HG02571 (cell line): Measurements from ENCODE around the gene KIF23.

Source experiments
- ATAC-seq: cut with Tn5 transposase; IDR thresholded peaks from one replicate; pipeline ENCODE4 v1.9.1; 2021; ENCODE audit warnings: mild to moderate bottlenecking, moderate library complexity; ENCODE audit not compliant: unreplicated experiment

The KIF23 gene

DNA sequence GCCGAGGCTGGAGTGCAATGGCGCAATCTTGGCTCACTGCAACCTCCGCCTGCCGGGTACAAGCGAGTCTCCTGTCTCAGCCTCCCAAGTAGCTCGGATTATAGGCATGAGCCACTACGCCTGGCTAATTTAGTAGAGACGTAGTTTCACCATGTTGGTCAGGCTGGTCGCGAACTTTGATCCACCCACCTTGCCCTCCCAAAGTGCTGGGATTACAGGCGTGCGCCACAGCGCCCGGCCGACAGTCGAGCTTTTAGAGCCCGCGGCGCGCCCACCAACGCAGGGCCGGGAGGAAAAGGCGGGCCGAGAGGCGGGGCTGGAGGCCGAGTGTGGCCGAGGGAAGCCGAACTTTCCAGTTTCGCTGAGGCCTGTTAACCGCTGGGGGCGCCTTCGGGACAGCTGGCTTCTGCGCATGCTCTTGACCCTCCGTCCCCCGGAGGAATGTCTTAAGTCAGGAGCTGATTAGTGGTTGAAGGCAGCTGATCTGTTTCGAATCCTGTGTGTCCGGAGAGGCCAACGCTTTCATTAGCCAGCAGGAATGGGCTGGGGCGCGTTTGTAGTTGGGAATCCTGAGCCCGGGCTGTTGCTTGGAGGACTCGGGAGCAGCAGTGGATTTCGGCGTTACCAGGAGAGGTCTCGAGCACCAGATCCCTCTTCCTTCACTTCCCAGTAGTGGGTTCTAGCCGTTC lies 48.5 kb downstream of the KIF23 start:
- ATAC-seq, result peak; percentile 87

DNA sequence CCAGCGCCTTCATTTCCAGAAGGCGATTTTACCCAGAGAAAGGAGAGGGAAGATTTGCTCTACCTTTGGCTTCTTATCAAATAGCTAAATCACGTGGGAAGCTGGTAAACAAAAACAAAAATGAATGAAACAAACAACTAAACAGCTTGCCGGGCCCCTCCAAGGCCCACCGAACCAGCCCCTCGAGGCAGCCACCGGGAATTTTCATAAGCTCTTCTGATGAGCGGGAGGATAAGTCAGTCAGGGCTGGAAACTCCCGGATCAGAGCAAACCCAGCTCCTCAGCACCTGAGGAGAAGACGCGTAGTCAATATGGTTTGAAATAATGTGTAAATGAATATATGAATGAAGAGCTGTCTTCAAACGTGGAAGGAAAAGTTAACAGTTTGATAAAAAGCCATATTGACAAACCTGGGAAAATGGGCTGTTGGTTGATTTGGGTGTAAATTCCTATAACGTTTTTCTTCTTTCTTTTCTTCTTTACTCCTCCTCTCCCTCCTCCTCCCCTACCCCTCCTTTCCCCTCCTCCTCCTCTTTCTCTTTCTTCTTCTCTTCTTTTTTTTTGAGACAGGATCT lies 49.1 kb downstream of the KIF23 start:
- no peak for ATAC-seq

DNA sequence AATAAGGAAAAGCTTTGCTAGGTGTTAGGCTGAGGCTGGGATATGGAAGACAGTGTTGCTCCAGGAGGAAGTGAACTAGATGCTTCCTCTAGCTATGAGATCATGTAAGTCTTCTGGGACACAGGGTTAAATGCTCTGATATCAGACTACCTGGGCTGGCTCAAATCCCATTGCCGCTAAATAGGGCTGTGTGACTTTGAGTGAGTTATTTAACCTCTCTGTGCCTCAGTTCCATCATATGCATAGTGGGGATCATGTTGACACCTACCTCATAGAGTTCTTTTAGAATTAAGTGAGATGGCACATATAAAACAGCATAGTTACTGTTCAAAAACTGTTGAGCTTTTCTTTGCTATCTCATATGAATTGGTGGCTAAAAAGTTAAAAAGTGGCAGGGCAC lies 51.1 kb downstream of the KIF23 start:
- no peak for ATAC-seq

DNA sequence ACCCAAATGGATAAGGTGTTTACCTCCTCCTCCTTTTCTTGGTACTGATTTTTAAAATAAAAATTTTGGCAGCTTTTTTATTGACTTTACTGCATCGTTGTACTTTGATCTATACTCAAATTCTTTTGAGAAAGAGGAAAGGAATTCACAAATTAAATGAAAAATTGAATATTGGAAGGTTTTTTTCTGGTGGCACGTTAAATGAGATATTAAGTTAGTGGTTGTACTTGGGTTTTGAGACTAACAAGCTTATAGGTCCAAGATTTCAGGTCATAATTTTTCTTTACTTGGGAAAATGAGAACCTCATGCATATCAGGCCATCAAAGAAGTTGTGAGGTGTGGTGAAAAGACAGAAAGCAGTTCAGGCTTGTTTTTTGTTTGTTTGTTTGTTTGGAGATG lies 52.6 kb downstream of the KIF23 start:
- no peak for ATAC-seq

DNA sequence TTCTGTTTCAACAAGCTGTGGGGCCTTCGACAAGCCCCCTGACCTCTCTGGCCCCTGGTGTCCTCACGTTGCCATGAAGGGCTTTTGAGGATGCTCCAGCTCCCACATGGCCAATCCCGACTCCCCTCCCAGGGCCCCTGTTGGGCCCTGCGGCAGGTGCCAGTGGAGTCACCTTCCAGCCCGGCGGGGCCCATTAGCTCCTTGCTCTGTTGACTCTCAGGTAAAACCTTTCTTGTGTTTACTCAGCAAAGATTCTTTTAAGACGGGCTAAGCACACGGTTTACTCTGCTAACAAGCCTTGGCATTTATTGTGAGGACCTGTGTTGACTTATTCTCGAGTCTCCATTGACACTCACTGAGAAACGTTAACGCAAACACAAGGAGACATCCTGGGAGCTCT lies 53.5 kb downstream of the KIF23 start:
- ATAC-seq, result no peak

DNA sequence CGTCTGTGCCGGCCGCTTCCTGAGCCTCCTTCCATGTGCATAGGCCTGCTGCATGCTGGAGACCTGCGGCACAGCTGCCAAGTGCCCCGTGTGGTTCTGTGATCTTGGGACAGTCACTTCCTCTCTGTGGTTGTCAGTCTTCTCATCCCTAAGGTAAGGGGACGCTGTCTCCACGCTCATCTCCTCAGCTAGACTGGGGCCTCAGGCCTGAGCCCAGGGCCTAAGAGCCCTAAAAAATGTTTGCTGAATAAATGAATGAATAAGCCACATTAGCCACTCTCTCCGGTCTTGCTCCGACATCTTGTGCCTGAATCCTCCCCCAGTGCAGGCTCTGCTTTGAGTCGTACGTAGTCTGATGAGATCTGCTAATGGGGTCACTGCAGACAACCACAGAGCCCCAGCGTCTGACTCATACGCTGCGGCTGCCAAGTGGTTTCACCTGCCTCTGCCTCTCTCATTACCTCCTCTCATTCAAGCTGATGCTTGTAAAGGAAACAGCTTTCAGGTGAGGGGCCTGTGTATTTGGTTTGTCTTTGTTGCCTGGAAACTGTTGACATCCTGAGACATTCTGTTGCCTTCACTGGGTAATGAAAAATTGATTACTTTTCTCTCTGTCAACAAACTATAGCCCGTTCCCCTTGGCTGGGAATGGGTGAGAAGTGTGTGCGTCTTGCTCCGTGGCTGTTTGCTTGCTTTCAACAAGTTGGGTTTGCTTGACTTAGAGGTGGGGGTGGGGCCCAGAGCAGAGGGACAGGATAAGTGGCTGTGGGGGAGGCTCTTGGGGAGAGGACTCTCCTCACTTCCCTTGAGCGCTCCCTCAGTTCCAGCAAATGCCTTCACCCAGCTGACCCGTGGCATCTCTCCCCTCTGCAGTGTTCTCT lies 54.3 kb downstream of the KIF23 start:
- no peak for ATAC-seq

DNA sequence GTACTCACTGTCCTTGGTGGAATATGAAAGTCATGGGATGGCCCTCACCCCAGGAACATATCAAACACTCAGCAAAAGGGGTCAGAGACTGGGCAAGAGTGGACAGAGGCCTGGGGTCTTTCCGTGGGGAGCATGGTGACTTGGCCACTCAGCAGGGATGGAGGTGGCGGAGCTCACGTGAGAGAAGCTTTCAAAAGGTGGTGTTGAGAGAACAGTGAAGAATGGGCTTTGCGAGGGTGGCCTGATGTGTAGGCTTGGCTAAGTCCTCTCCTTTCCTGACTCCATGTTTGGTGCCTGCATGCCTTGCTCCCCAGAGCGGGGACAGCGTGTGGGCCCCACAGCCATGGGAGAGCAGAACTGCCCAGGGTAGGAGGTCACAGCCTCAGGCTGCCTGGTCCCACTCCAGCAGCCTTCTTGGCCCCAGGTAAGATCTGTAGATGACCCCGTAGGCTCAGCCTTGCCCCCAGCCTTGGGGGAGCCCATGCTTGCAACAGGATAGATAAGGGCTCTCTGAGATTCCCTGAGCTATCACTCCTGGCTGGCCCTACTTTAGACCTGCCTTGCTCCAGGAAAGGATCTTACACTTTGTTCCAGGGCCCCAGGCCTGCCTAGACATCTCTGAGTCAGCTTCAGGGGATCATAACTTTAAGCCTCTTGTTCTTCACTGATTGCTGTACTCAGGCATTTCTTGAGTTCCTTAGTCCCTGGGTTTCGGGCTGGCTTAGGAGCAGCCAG lies 55.5 kb downstream of the KIF23 start:
- no peak for ATAC-seq

DNA sequence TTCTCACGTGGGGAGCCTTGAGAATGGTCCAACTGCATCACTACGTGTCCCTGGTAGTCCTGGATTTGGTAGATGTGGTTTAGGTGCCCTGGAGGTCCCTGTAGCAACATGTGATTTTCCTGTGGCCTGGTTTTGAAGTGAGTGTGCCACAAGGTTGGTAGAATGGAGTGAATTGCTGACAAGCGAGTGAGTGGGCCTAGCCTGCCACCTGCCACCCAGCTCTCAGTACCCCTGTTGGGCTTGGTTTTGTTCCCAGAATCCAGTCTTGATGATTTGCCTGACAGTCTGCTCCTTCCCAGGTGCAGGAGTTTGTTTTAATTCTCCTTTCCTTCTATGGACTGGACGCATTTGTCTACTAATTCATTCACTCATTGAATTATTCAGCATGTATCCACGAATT lies 57.9 kb downstream of the KIF23 start:
- no peak for ATAC-seq

DNA sequence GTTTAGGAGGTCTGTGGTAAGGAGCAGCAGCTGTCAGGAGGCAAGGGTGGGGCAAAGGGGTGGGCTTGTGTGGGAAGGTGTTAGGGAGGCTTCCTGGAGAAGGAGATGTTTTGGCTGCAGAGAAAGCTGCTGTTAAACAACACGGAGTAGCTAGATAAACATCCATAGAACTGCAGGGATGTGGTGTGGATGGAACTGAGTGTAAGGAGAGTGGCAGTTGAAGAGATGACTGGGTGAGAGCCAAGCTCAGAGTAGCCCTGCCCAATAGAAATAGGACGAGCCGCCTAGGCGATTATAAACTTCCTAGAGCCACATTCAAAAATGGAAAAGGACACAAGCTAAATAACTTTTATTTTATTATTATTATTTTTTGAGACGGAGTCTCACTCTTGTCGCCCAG lies 58.4 kb downstream of the KIF23 start:
- ATAC-seq, result no peak

DNA sequence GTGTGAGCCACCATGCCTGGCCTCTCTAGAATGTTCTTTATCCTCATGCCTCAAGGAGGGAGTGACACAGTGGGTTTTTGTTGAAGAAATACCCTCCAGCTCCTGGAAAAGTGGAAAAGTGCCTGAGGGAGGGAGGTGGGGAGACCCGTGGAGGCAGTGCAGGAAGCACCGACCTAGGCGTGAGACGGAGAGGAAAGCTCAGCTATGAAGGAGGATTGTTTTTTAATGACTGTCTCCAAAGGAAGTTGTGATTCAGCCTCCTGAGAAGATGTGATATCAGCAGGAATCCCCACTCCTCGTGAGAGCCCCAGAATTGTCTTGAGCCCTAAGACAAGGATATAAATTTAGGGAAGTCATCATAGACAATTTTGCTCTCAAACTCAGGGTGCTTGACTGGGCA lies 60.1 kb downstream of the KIF23 start:
- ATAC-seq, result no peak

DNA sequence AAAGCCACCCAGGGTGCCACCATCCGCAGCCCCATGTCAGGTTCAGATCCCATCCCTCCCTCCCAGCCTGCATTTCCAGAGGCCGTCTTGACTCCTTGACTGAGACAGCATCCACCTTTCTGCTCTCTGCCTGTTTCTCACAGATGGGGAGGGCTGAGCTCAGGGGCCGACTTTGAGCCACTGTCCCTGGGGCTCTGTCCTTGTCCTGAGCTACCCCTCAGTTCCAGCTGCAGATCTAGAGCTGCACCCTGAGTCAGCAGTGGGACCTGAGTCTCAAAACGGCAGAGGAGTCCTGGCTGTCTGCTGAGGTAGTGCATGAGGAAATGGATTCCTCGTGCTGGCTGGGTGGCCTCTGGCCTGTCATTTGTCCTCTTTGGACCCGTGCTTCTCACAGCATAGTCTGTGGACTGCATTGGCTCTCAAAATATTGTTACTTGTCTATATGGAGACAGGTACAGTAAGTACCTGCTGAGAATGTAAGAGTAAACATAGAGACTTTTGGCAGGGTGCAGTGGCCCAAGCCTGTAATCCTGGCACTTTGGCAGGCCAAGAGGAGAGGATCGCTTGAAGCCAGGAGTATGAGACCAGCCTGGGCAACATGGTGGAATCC lies 60.8 kb downstream of the KIF23 start:
- no peak for ATAC-seq

DNA sequence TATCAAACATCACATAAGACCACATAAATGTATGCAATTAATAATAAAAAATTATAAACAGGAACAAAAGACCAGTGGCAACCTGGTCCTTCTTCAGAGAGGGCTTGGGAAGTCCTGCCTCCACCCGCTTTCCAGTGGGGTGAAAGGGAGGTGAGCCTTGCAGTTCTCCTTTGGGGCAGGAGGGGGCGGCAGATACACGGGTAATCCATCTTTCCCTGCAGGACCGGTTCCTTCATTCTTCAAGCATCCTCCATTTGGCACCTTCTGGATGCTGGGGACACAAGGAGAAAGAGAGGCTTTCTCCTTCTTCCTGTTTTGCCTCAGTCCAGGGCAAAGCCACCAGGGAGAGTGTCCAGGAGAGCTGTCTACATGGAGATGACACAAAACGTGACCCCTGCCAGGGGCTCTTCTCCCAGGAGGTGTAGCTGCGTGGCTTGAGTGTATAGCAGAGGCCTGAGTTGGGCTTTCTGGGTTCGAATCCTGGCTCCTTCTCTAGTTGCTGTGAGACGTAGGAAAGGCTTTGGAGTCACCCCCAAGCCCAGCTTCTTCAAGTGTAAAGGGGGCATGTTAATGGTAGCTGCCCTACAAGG lies 61.7 kb downstream of the KIF23 start:
- ATAC-seq, result no peak

DNA sequence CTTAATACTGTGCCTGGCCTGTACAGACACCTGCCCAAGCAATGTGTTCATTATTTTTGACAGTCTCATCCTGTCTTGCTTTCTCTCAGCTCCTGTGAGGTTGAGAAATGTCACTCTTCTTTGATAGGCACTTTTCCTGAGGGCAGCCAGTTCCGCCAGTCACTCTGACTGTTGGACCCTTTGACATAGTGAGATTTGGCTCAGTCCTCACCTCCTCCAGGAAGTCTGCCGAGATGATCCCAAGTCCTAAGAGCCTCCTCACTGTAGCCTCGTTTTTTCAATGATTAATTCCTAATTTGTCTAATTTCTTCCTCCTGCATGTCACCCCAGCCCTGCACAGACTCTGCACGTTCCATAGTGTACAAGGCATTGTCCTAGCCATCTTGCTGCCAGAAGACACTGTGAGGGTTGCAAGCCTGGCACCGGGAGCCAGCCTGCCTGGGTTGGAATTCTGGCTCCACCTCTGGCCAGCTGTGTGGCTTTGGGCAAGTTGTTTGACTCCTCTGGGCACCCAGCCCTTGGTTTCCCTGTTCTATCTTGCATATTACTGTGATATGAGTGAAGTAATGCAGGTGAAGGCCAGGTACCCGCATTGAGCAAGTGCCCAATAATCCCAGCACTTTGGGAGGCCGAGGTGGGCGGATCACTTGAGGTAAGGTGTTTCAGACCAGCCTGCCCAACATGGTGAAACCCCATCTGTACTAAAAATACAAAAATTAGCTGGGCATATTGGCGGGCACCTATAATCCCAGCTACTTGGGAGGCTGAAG lies 62.7 kb downstream of the KIF23 start:
- ATAC-seq, result no peak

DNA sequence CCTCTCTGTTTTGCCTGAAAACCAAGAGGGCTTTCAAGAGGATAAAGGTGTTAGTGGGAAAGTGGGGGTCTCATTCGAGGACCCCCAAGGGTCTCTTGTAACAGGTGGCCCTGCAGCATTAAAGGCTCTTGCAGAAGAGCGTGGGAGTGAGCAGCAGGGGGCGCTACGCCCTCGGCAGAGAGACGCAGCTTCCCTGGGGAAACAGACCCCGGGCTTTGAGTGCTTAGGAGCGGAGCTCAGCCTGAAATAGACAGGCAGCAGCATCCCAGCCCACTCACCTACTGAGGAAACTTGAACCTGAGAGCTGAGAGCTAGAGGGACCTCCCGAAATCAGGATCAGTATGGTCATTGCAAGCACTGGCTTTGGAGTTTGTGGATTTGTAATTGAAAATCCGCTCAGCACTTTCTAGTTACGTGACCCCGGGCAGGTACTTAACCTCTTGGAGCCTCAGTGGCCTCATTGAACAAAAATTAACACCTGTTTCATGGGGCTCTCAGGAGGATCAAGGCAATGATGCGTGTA lies 64.2 kb downstream of the KIF23 start:
- ATAC-seq, result no peak

DNA sequence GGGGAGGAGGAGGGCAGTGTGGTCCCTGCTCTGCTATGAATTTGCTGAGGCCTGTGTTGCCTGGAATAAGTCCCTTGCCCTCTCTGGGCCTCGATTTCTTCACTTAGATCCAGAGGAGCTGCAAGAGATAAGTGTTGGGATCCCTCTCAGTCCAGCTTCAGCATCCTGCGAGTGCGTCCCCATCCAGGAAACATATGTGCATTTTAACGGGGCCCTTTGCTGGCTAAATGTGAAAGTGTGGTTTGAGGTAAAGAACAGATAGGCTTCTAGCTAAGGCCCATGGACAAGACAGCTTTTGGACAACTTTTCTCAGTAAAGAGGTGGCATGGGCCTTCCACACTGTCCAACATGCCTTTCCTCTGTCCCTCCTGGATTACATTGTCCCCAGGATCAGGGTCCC lies 64.9 kb downstream of the KIF23 start:
- no peak for ATAC-seq

DNA sequence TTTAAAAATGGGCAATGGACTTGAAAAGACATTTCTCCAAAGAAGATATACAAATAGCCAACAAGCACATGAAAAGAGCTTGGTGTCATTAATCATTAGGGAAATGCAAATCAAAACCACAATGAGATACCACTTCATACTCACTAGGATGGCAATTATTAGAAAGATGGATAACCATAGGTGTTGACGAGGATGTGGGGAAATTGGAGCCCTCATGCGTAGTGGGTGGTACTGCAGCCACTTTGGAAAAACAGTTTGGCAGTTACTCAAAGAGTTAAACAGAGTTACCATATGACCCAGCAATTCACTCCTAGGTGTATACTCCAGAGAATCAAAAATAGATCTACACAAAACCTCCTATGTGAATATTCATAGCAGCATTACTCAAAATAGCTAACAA lies 65.8 kb downstream of the KIF23 start:
- no peak for ATAC-seq

DNA sequence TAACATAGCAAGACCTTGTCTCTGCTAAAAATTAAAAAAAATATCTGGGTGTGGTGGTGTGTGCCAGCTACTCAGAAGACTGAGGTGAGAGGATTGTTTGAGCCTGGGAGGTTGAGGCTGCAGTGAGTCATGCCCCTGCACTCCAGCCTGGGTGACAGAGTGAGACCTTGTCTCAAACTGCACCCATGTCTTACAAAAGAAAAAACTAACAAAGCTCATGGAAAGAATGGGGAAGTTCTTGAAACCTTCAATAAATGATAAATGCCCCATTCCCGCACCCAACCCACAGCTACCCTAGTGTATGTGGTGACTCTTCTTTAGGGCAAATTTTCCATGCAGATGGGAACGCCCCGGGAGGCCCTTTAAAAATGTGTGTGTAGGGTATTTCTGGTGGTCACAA lies 66.8 kb downstream of the KIF23 start:
- no peak for ATAC-seq

DNA sequence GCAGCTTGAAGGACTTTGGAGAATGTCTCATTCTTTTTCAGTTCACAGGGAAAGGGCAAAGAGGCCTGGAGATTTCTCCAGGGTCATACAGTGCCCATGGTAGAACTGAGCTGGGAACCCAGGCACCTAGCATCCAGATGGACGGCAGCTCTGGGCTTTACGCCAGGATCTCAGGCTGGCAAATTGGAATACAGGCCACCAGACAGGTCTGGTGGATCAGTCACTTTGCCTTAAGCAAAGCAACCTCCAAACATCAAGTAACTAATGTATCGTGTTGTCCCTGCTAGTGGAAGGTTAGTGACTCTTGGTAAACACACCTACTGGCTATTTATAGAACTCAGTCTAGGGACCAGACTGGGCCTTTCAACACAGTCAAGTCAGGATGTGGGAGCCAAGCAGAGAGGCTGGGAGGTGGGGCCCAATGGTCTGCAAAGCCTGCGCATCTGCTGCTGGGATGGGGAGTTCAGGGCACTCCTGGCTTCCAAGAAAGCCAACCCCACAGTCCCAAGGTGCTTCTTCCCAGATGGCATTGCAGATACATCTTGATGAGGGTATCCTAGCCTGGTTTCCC lies 68.6 kb downstream of the KIF23 start:
- no peak for ATAC-seq

DNA sequence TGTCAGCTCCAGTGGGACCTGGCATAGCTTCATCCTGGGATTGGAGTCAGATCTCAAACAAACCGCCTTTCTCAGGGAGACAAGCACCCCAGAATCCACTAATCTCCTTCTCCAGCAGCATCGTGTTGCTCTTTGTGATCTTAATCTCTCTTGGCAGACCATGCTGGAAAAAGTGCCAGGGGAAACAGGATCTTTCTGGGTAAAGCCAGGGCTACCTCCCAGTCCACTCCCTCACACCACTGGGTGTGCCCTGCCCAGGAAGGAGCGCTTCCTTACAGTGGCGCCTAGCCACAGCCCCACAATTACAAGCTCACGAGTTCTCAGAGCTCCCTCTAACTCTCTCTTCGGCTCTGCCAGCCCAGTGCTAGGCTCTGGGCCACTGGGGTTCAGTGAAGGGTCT lies 70.7 kb downstream of the KIF23 start:
- ATAC-seq, result no peak
